ENCODE measurements around the gene SLC29A1.
A peak's percentile ranks its signal among the peaks of the same experiment; 100 is the strongest.

Gene SLC29A1

GRCh38 chr6:44257025-44257752 is 33.8 kb downstream of the SLC29A1 start, which contains the start of gene SLC35B2:
TSS of gene SLC35B2 (minus strand) at chr6:44257528. CDS start at chr6:44257410, 118 bp downstream.
- Histone ChIP-seq H3K4me3 (IDR thresholded peaks at IDR 0.05; ENCODE audit: insufficient read depth, low read depth, low read length) (peak within 1 kb of the TSS; percentile 43), H3K9ac (peak within 1 kb of the TSS; percentile 82), H3K4me1 (ENCODE audit: low read depth, poor library complexity, severe bottlenecking) (peaks cover 67% of the 10 kb centered on the region), H4K20me1 (ENCODE audit: insufficient read depth) (peaks cover 17% of the 10 kb centered on the region), H3K4me2 (peak within 1 kb of the TSS; percentile 96), H3K79me2 (ENCODE audit: insufficient read depth, low read depth) (peaks cover 39% of the 10 kb centered on the region), H3K27me3 (ENCODE audit: insufficient read depth, low read depth) (no peaks in the 10 kb centered on the region), H2AFZ (ENCODE audit: low read depth) (peak within 1 kb of the TSS; percentile 69; the same call in 1 of the 2 replicates), H3K36me3 (ENCODE audit: insufficient read depth) (peaks cover 15% of the 10 kb centered on the region), H3K27ac (peak within 1 kb of the TSS; percentile 66)
- TF ChIP-seq CTCF (conservative IDR thresholded peaks at IDR 0.05; ENCODE audit: low read depth, low read length): peak; percentile 39

GRCh38 chr6:44257753-44258324 is 34.4 kb downstream of the SLC29A1 start:
- Histone ChIP-seq H3K4me3 (IDR thresholded peaks at IDR 0.05; ENCODE audit: insufficient read depth, low read depth, low read length) (no peak overlapping the region), H3K79me2 (ENCODE audit: insufficient read depth, low read depth) (peaks cover 40% of the 10 kb centered on the region), H3K9ac (peak overlapping the region; percentile 82; the same call in 1 of the 2 replicates), H3K36me3 (ENCODE audit: insufficient read depth) (peaks cover 11% of the 10 kb centered on the region), H4K20me1 (ENCODE audit: insufficient read depth) (peaks cover 12% of the 10 kb centered on the region; the same call in 1 of the 2 replicates), H2AFZ (ENCODE audit: low read depth) (0 out of 2 replicates have a peak overlapping the region, but pooled peaks have one; percentile 69), H3K4me2 (peak overlapping the region; percentile 21; the same call in 1 of the 2 replicates), H3K27me3 (ENCODE audit: insufficient read depth, low read depth) (no peaks in the 10 kb centered on the region), H3K4me1 (ENCODE audit: low read depth, poor library complexity, severe bottlenecking) (peaks cover 67% of the 10 kb centered on the region), H3K27ac (peak overlapping the region; percentile 66; the same call in 1 of the 2 replicates)
- no peak; the same call in 1 of the 2 replicates for TF ChIP-seq CTCF (conservative IDR thresholded peaks at IDR 0.05; ENCODE audit: low read depth, low read length)

- no peak overlapping the region for H3K9ac ChIP-seq
- H3K4me3 ChIP-seq (IDR thresholded peaks at IDR 0.05; ENCODE audit: insufficient read depth, low read depth, low read length): no peak overlapping the region
- peaks cover 40% of the 10 kb centered on the region for H3K79me2 ChIP-seq (ENCODE audit: insufficient read depth, low read depth)
- peak overlapping the region; percentile 12; the same call in 1 of the 2 replicates for H3K27ac ChIP-seq
- peaks cover 62% of the 10 kb centered on the region for H3K4me1 ChIP-seq (ENCODE audit: low read depth, poor library complexity, severe bottlenecking)
- 0 out of 2 replicates have a peak, but pooled peaks cover 7% of the 10 kb centered on the region for H4K20me1 ChIP-seq (ENCODE audit: insufficient read depth)
- H3K27me3 ChIP-seq (ENCODE audit: insufficient read depth, low read depth): no peaks in the 10 kb centered on the region
- no peak overlapping the region for H2AFZ ChIP-seq (ENCODE audit: low read depth)
- H3K4me2 ChIP-seq: no peak overlapping the region
- TF ChIP-seq CTCF (conservative IDR thresholded peaks at IDR 0.05; ENCODE audit: low read depth, low read length): no peak
- H3K36me3 ChIP-seq (ENCODE audit: insufficient read depth): peaks cover 10% of the 10 kb centered on the region
Observed at GRCh38 chr6:44258325-44258863, 35.0 kb downstream of the SLC29A1 start.

GRCh38 chr6:44258921-44259320 is 35.5 kb downstream of the SLC29A1 start:
- no peak overlapping the region for H2AFZ ChIP-seq (ENCODE audit: low read depth)
- no peaks in the 10 kb centered on the region for H3K27me3 ChIP-seq (ENCODE audit: insufficient read depth, low read depth)
- peaks cover 43% of the 10 kb centered on the region for H3K79me2 ChIP-seq (ENCODE audit: insufficient read depth, low read depth)
- no peak overlapping the region for H3K4me3 ChIP-seq (IDR thresholded peaks at IDR 0.05; ENCODE audit: insufficient read depth, low read depth, low read length)
- peaks cover 6% of the 10 kb centered on the region for H3K36me3 ChIP-seq (ENCODE audit: insufficient read depth)
- TF ChIP-seq CTCF (conservative IDR thresholded peaks at IDR 0.05; ENCODE audit: low read depth, low read length): no peak
- peak overlapping the region; percentile 12; the same call in 1 of the 2 replicates for H3K27ac ChIP-seq
- 0 out of 2 replicates have a peak, but pooled peaks cover 5% of the 10 kb centered on the region for H4K20me1 ChIP-seq (ENCODE audit: insufficient read depth)
- no peak overlapping the region for H3K9ac ChIP-seq
- H3K4me2 ChIP-seq: no peak overlapping the region
- peaks cover 57% of the 10 kb centered on the region for H3K4me1 ChIP-seq (ENCODE audit: low read depth, poor library complexity, severe bottlenecking)

All from KMS-11 (cell line).